ENCODE data around the gene PKP2. TPM values are rescaled to one million over a fixed set of nuclear protein-coding genes. Genes with fewer than 3 reads are reported as not detected.

The PKP2 gene
- total and polyA plus RNA-seq, 2 of the 13 experiments (the other 11 are each of a cell fraction or from before 2014, with no cell fraction given): 15.1 to 25.3 TPM

DNA sequence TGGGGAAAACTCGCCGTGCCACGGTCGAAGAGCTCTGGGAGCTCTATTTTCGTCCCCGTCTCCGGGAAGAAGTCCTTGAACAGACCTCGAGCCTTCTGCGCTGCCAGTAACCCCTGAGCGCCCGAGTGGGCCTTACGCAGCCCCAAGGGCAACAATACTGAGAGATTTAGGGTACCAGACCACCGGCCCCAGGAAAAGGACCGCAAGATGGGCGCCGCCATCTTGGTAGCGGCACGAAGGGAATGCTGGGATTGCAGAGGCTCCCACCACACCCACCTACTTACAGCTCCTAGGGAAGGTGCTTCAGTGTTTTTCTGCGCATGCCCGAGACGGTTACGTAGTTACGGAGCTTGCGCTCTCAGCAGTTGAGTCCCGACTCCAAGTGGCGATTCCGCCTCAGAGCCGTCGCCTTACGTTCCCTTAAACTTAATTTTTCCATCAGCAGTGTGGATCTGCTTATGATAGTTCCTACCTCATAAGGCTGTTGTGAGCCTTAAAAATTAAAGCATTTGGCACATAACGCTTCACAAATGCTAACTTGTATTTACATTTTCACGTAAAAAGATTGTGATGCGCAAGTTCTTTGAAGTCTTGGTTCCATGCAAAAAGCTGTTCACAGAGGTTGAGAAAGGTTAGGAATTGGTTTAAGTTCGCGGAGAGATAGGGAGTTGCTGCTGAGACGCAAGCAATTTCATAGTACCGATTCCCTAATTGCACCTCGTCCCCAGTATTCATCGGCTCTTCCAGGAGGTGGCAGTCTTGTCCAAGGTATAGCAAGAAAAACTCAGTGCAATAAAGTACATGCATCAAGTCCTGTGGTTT is 140.7 kb downstream of the PKP2 start, which contains the start of gene YARS2 (continued):
- TF ChIP-seq, protein P1, sequence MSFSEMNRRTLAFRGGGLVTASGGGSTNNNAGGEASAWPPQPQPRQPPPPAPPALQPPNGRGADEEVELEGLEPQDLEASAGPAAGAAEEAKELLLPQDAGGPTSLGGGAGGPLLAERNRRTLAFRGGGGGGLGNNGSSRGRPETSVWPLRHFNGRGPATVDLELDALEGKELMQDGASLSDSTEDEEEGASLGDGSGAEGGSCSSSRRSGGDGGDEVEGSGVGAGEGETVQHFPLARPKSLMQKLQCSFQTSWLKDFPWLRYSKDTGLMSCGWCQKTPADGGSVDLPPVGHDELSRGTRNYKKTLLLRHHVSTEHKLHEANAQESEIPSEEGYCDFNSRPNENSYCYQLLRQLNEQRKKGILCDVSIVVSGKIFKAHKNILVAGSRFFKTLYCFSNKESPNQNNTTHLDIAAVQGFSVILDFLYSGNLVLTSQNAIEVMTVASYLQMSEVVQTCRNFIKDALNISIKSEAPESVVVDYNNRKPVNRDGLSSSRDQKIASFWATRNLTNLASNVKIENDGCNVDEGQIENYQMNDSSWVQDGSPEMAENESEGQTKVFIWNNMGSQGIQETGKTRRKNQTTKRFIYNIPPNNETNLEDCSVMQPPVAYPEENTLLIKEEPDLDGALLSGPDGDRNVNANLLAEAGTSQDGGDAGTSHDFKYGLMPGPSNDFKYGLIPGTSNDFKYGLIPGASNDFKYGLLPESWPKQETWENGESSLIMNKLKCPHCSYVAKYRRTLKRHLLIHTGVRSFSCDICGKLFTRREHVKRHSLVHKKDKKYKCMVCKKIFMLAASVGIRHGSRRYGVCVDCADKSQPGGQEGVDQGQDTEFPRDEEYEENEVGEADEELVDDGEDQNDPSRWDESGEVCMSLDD (CRISPR knock-in tag; IDR thresholded peaks at IDR 0.05; ENCODE audit: borderline replicate concordance): no peak
- TF ChIP-seq AKAP8 (CRISPR knock-in tag; IDR thresholded peaks at IDR 0.05) (no peak), ETV5 (CRISPR knock-in tag; IDR thresholded peaks at IDR 0.05; ENCODE audit: borderline replicate concordance) (peak; percentile 11; the same call in 1 of the 2 replicates), SMC3 (IDR thresholded peaks at IDR 0.05; ENCODE audit: low read length) (peak; percentile 86), PAWR (CRISPR knock-in tag; IDR thresholded peaks at IDR 0.05; ENCODE audit: borderline replicate concordance) (no peak), JDP2 (CRISPR knock-in tag; IDR thresholded peaks at IDR 0.05; ENCODE audit: borderline replicate concordance) (no peak), NCOR1 (IDR thresholded peaks at IDR 0.05; ENCODE audit: borderline replicate concordance, low read length) (no peak), HOXA7 (CRISPR knock-in tag; IDR thresholded peaks at IDR 0.05) (no peak), ZNF282 (IDR thresholded peaks at IDR 0.05; ENCODE audit: partially characterized antibody) (no peak), ZNF3 (CRISPR knock-in tag; IDR thresholded peaks at IDR 0.05) (no peak)
- TF ChIP-seq, protein P2, sequence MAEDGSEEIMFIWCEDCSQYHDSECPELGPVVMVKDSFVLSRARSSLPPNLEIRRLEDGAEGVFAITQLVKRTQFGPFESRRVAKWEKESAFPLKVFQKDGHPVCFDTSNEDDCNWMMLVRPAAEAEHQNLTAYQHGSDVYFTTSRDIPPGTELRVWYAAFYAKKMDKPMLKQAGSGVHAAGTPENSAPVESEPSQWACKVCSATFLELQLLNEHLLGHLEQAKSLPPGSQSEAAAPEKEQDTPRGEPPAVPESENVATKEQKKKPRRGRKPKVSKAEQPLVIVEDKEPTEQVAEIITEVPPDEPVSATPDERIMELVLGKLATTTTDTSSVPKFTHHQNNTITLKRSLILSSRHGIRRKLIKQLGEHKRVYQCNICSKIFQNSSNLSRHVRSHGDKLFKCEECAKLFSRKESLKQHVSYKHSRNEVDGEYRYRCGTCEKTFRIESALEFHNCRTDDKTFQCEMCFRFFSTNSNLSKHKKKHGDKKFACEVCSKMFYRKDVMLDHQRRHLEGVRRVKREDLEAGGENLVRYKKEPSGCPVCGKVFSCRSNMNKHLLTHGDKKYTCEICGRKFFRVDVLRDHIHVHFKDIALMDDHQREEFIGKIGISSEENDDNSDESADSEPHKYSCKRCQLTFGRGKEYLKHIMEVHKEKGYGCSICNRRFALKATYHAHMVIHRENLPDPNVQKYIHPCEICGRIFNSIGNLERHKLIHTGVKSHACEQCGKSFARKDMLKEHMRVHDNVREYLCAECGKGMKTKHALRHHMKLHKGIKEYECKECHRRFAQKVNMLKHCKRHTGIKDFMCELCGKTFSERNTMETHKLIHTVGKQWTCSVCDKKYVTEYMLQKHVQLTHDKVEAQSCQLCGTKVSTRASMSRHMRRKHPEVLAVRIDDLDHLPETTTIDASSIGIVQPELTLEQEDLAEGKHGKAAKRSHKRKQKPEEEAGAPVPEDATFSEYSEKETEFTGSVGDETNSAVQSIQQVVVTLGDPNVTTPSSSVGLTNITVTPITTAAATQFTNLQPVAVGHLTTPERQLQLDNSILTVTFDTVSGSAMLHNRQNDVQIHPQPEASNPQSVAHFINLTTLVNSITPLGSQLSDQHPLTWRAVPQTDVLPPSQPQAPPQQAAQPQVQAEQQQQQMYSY (CRISPR knock-in tag; IDR thresholded peaks at IDR 0.05): no peak
- TF ChIP-seq, protein P3, sequence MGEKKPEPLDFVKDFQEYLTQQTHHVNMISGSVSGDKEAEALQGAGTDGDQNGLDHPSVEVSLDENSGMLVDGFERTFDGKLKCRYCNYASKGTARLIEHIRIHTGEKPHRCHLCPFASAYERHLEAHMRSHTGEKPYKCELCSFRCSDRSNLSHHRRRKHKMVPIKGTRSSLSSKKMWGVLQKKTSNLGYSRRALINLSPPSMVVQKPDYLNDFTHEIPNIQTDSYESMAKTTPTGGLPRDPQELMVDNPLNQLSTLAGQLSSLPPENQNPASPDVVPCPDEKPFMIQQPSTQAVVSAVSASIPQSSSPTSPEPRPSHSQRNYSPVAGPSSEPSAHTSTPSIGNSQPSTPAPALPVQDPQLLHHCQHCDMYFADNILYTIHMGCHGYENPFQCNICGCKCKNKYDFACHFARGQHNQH (CRISPR knock-in tag; IDR thresholded peaks at IDR 0.05): peak; percentile 48
- TF ChIP-seq, protein P4, sequence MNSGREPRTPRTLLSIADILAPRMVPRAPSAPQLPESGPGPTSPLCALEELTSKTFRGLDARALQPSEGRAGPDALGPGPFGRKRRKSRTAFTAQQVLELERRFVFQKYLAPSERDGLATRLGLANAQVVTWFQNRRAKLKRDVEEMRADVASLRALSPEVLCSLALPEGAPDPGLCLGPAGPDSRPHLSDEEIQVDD (CRISPR knock-in tag; IDR thresholded peaks at IDR 0.05; ENCODE audit: borderline replicate concordance): no peak
- TF ChIP-seq, protein P5, sequence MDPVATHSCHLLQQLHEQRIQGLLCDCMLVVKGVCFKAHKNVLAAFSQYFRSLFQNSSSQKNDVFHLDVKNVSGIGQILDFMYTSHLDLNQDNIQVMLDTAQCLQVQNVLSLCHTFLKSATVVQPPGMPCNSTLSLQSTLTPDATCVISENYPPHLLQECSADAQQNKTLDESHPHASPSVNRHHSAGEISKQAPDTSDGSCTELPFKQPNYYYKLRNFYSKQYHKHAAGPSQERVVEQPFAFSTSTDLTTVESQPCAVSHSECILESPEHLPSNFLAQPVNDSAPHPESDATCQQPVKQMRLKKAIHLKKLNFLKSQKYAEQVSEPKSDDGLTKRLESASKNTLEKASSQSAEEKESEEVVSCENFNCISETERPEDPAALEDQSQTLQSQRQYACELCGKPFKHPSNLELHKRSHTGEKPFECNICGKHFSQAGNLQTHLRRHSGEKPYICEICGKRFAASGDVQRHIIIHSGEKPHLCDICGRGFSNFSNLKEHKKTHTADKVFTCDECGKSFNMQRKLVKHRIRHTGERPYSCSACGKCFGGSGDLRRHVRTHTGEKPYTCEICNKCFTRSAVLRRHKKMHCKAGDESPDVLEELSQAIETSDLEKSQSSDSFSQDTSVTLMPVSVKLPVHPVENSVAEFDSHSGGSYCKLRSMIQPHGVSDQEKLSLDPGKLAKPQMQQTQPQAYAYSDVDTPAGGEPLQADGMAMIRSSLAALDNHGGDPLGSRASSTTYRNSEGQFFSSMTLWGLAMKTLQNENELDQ (CRISPR knock-in tag; IDR thresholded peaks at IDR 0.05; ENCODE audit: borderline replicate concordance): no peak
